Measurements from ENCODE around the gene SLC24A3.

DNA sequence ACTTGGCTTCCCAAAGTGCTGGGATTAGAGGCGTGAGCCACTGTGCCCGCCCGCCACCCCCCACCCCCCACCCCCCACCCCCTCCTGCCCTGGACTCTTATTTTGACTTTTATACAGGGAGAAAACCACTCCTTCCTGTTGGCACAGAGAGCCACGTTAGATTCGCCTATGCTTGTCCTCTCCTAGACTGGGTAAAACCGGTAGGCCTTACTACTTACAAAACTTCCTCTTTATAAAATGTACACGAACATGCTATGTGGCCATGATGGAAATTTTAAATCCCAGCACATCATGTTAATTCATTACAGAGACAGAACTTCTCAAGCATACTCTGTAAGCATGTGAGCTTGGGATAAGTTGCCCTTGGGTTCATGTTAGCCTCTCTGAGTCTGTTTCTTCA is 124.2 kb downstream of the SLC24A3 start:
- TF ChIP-seq, protein P1, sequence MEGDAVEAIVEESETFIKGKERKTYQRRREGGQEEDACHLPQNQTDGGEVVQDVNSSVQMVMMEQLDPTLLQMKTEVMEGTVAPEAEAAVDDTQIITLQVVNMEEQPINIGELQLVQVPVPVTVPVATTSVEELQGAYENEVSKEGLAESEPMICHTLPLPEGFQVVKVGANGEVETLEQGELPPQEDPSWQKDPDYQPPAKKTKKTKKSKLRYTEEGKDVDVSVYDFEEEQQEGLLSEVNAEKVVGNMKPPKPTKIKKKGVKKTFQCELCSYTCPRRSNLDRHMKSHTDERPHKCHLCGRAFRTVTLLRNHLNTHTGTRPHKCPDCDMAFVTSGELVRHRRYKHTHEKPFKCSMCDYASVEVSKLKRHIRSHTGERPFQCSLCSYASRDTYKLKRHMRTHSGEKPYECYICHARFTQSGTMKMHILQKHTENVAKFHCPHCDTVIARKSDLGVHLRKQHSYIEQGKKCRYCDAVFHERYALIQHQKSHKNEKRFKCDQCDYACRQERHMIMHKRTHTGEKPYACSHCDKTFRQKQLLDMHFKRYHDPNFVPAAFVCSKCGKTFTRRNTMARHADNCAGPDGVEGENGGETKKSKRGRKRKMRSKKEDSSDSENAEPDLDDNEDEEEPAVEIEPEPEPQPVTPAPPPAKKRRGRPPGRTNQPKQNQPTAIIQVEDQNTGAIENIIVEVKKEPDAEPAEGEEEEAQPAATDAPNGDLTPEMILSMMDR (IDR thresholded peaks at IDR 0.05), result no peak
- TF ChIP-seq EP300 (IDR thresholded peaks at IDR 0.05) (no peak), POLR2A (IDR thresholded peaks at IDR 0.05) (no peak), POLR2AphosphoS5 (IDR thresholded peaks at IDR 0.05) (no peak)

Data from suprapubic skin (tissue), 4 donors.